Measurements from ENCODE around the gene PACSIN3. TPM values are rescaled to one million over a fixed set of nuclear protein-coding genes. Genes with fewer than 3 reads are reported as not detected.

PACSIN3 gene
- total RNA-seq, 1 experiment from 2014 or later = 76.7 TPM

GRCh38 chr11:47175746-47176327, 10.4 kb downstream of the PACSIN3 start:
- peaks cover 20% of the 10 kb centered on the region for H3K4me1 Mint-ChIP-seq (ENCODE audit: low read depth, unreplicated experiment)
- no peaks in the 10 kb centered on the region for H3K27me3 Mint-ChIP-seq (ENCODE audit: insufficient read depth, unreplicated experiment)
- no peaks in the 10 kb centered on the region for H3K9me3 Mint-ChIP-seq (ENCODE audit: unreplicated experiment)
- H3K27ac Mint-ChIP-seq (ENCODE audit: unreplicated experiment) = peak overlapping the region; percentile 99
- no peak for DNase-seq
- BruUV-seq (replicated peaks) = no TSS peak
- Histone ChIP-seq H3K4me1 (peaks cover 8% of the 10 kb centered on the region; the same call in 1 of the 2 replicates), H3K4me3 (ENCODE audit: low read depth, low read length) (peak overlapping the region; percentile 99), H3K27me3 (replicated peaks; ENCODE audit: control insufficient read depth, insufficient read depth, low read length) (no peaks in the 10 kb centered on the region), H3K36me3 (ENCODE audit: control insufficient read depth, insufficient read depth, low read length) (peaks cover 12% of the 10 kb centered on the region), H3K9me3 (no peaks in the 10 kb centered on the region)
- POLR2A ChIA-PET = no interaction called here
- intact Hi-C loops (cut with micrococcal nuclease; ENCODE audit: unreplicated experiment) = loop anchor here (1.0 to 5.0 kb wide), 4 partner anchors 41 to 93 kb away; partner anchors contain the start of gene ACP2
- TF ChIP-seq, protein P1, sequence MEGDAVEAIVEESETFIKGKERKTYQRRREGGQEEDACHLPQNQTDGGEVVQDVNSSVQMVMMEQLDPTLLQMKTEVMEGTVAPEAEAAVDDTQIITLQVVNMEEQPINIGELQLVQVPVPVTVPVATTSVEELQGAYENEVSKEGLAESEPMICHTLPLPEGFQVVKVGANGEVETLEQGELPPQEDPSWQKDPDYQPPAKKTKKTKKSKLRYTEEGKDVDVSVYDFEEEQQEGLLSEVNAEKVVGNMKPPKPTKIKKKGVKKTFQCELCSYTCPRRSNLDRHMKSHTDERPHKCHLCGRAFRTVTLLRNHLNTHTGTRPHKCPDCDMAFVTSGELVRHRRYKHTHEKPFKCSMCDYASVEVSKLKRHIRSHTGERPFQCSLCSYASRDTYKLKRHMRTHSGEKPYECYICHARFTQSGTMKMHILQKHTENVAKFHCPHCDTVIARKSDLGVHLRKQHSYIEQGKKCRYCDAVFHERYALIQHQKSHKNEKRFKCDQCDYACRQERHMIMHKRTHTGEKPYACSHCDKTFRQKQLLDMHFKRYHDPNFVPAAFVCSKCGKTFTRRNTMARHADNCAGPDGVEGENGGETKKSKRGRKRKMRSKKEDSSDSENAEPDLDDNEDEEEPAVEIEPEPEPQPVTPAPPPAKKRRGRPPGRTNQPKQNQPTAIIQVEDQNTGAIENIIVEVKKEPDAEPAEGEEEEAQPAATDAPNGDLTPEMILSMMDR (IDR thresholded peaks at IDR 0.05; ENCODE audit: insufficient read depth in 1 of 2, low read depth in 1 of 2, low read length in 1 of 2, severe bottlenecking in 1 of 2, unreplicated experiment in 1 of 2) = no peak
- H3K4me3 Mint-ChIP-seq (ENCODE audit: unreplicated experiment) = peak overlapping the region; percentile 87
- H3K36me3 Mint-ChIP-seq (ENCODE audit: insufficient read depth, unreplicated experiment) = peaks cover 68% of the 10 kb centered on the region
- CTCF ChIA-PET = no interaction called here

GRCh38 chr11:47172740-47173336, 13.4 kb downstream of the PACSIN3 start:
- TF ChIP-seq, protein P1 (IDR thresholded peaks at IDR 0.05; ENCODE audit: insufficient read depth in 1 of 2, low read depth in 1 of 2, low read length in 1 of 2, severe bottlenecking in 1 of 2, unreplicated experiment in 1 of 2) = no peak
- ChIA-PET CTCF (no interaction called here), POLR2A (no interaction called here)
- Mint-ChIP-seq H3K27me3 (ENCODE audit: insufficient read depth, unreplicated experiment) (no peaks in the 10 kb centered on the region), H3K36me3 (ENCODE audit: insufficient read depth, unreplicated experiment) (peaks cover 63% of the 10 kb centered on the region), H3K9me3 (ENCODE audit: unreplicated experiment) (no peaks in the 10 kb centered on the region), H3K27ac (ENCODE audit: unreplicated experiment) (no peak overlapping the region), H3K4me3 (ENCODE audit: unreplicated experiment) (no peak overlapping the region), H3K4me1 (ENCODE audit: low read depth, unreplicated experiment) (peaks cover 18% of the 10 kb centered on the region)
- Histone ChIP-seq H3K4me1 (peaks cover 6% of the 10 kb centered on the region; the same call in 1 of the 2 replicates), H3K27me3 (replicated peaks; ENCODE audit: control insufficient read depth, insufficient read depth, low read length) (no peaks in the 10 kb centered on the region), H3K9me3 (no peaks in the 10 kb centered on the region), H3K36me3 (ENCODE audit: control insufficient read depth, insufficient read depth, low read length) (peaks cover 9% of the 10 kb centered on the region), H3K4me3 (ENCODE audit: low read depth, low read length) (no peak overlapping the region)
- no peak for DNase-seq
- intact Hi-C loops (cut with micrococcal nuclease; ENCODE audit: unreplicated experiment) = no loop called here
- BruUV-seq (replicated peaks) = no TSS peak

GRCh38 chr11:47171856-47172255, 14.4 kb downstream of the PACSIN3 start:
- Mint-ChIP-seq H3K27me3 (ENCODE audit: insufficient read depth, unreplicated experiment) (no peaks in the 10 kb centered on the region), H3K4me1 (ENCODE audit: low read depth, unreplicated experiment) (peaks cover 10% of the 10 kb centered on the region), H3K9me3 (ENCODE audit: unreplicated experiment) (no peaks in the 10 kb centered on the region), H3K27ac (ENCODE audit: unreplicated experiment) (no peak overlapping the region), H3K36me3 (ENCODE audit: insufficient read depth, unreplicated experiment) (peaks cover 63% of the 10 kb centered on the region), H3K4me3 (ENCODE audit: unreplicated experiment) (no peak overlapping the region)
- ChIA-PET POLR2A (interaction anchor here (0.5 kb wide), 1 partner anchor 453 kb away, joined by 5 read pairs; no protein-coding TSS in a partner anchor), CTCF (no interaction called here)
- TF ChIP-seq, protein P1 (IDR thresholded peaks at IDR 0.05; ENCODE audit: insufficient read depth in 1 of 2, low read depth in 1 of 2, low read length in 1 of 2, severe bottlenecking in 1 of 2, unreplicated experiment in 1 of 2) = no peak
- no peak for DNase-seq
- no TSS peak for BruUV-seq (replicated peaks)
- Histone ChIP-seq H3K4me1 (no peaks in the 10 kb centered on the region), H3K9me3 (no peaks in the 10 kb centered on the region), H3K36me3 (ENCODE audit: control insufficient read depth, insufficient read depth, low read length) (peaks cover 11% of the 10 kb centered on the region), H3K4me3 (ENCODE audit: low read depth, low read length) (no peak overlapping the region), H3K27me3 (replicated peaks; ENCODE audit: control insufficient read depth, insufficient read depth, low read length) (no peaks in the 10 kb centered on the region)
- intact Hi-C loops (cut with micrococcal nuclease; ENCODE audit: unreplicated experiment) = no loop called here

Data from Caco-2 (cell line).